Choroid plexus epithelial cell (primary cell): ENCODE results near the gene PLXNB3.

ENCODE experiments used
- DNase-seq: peaks from one replicate; pipeline ENCODE4 v3.0.0-alpha.2; 2010; ENCODE audit warnings: low read depth
- H3K4me3 ChIP-seq: 2 replicates; pipeline ENCODE4 v1.5.1; 2011; ENCODE audit warnings: low read depth, mild to moderate bottlenecking, control low read depth, low read length, moderate library complexity
- CTCF ChIP-seq: conservative IDR thresholded peaks from 2 replicates; pipeline ENCODE4 v1.5.1; 2011; ENCODE audit warnings: low read depth, mild to moderate bottlenecking, control low read depth, inconsistent platforms, low read length, moderate library complexity

PLXNB3 gene

DNA sequence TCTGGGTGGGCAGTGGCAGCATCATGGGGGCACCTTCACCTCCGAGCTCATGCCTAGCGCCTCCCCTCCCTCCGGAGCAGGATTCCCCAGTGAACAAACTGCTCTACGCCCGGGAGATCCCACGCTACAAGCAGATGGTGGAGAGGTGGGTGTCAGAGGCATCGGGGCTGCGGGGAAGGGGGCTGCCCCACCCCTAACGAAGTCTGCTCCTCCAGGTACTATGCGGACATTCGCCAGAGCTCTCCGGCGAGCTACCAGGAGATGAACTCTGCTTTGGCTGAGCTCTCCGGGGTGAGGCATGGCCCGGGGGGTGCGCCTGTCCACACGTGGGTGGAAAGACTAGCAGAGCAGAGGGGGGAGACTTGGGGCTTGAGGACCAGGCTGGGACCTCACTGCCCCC, 14.1 kb downstream of the PLXNB3 start:
- no peak for TF ChIP-seq CTCF
- no peak overlapping the region for H3K4me3 ChIP-seq
- no peak for DNase-seq

GRCh38 chrX:153778684-153779101, 14.6 kb downstream of the PLXNB3 start:
- no peak for TF ChIP-seq CTCF
- DNase-seq: no peak
- no peak overlapping the region for H3K4me3 ChIP-seq

DNA sequence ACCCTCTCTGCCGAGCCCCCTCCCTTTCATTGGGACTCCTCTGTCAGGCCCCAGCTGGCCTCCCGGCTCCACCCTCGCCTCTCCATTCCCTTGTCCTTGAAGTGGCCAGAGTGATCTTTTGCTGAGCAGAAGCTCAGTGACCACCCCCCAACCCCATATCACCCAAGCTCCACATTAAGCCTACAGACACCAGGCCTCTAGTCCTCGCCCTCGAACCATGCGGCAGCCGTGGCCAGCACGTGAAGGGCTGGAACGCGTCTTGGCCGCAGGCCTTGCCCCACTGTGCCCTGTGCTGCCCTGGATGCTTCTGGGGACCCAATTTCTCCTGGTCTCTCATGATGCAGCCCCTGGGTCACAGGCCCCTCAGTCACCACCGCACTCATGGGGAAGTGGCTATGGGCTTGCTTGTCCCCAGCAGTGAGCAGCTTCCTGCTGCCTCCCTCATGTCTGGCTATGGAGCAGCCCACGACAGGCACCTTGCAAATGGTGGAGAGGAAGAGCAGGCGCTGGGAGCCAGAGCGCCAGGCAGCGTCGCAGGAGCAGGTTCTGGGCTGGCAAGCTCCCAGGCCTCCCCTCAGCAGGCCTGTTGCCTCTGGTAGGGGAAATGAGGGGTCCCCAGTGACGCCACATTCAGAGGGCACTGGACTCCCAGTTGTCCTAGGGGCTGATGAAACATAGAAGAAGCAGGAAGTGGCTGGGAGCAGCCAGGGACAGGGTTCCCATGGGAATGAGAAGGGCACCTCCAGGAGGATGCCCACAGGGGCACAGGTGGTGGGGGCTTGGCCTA, 16.0 kb downstream of the PLXNB3 start:
- DNase-seq: no peak
- TF ChIP-seq CTCF: no peak

DNA sequence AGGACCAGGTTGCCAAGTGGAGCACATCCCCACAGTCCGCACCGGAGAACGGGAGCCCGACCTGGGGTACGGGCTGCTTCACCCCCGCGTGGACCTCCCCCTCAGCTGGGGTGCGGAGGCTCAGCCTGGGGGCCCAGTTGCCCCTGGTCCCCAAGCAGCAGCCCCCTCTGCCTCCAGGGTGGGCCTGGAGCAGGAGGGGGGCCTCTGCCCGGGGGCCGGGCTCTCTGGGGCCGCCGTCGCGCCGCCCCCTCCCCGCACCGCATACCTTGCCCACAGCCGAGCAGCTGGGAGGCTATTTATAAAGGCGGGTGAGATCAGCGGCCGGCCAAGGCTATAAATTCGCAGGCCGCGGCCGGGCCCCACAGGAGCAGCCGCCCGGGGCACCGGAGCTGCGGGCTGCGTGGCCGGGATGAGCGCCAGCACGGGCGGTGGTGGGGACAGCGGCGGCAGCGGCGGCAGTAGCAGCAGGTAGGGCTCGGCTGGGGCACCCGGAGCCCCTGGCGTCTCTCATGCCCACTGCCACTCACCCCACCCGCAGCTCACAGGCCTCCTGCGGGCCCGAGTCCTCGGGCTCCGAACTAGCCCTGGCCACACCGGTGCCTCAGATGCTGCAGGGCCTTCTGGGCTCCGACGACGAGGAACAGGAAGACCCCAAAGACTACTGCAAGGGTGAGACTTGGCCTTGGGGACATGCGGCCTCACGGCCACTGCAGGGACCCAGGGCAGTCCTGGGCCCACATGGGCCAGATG, 16.8 kb downstream of the PLXNB3 start, which contains the start of gene SRPK3:
Gene SRPK3, plus strand, starts transcription at position 364 of the 750 bp plus-strand sequence. Its CDS starts 46 bp downstream, at position 410.
- no peak for TF ChIP-seq CTCF
- DNase-seq: no peak
- no peak within 1 kb of the TSS for H3K4me3 ChIP-seq

More for the DNA sequence above, 16.0 kb downstream of the PLXNB3 start:
- no peak overlapping the region for H3K4me3 ChIP-seq

GRCh38 chrX:153781428-153782047, 17.5 kb downstream of the PLXNB3 start:
- DNase-seq: no peak
- no peak for TF ChIP-seq CTCF
- H3K4me3 ChIP-seq: no peak overlapping the region

- peak; percentile 14 for TF ChIP-seq CTCF
These were observed 18.3 kb downstream of the PLXNB3 start for GRCh38 chrX:153782313-153782712.

More at GRCh38 chrX:153782313-153782712, 18.3 kb downstream of the PLXNB3 start:
- no peak overlapping the region for H3K4me3 ChIP-seq
- no peak for DNase-seq
